C4-2B (cell line): Measurements from ENCODE around the gene COQ6.

Source experiments
- CTCF ChIP-seq: fragments of 450-650 bp; conservative IDR thresholded peaks from 2 replicates; pipeline ENCODE4 v1.5.1; 2017; ENCODE audit warnings: mild to moderate bottlenecking
- ZFX ChIP-seq: fragments of 450-650 bp; IDR thresholded peaks from 2 replicates; pipeline ENCODE4 v1.6.1; 2017

- TF ChIP-seq CTCF = no peak
- TF ChIP-seq ZFX = no peak
These were observed 7.0 kb upstream of the COQ6 start for GRCh38 chr14:73943083-73943482.
